RPMI7951 (cell line): ENCODE measurements around the gene PDE6G. TPM values are rescaled to one million over a fixed set of nuclear protein-coding genes. Genes with fewer than 3 reads are reported as not detected.

ENCODE experiments used
- DNase-seq: peaks from one replicate; pipeline ENCODE4 v3.0.0-alpha.2; 2012; ENCODE audit warnings: low read depth
- total RNA-seq: library from RNA; depleted of rRNA; stranded (reverse); fragments of >200 nt; shearing (Covaris generic); gene quantifications from 2 replicates; pipeline ENCODE4 v1.2.3, GENCODE V29; 2014

PDE6G gene
- total RNA-seq, 1 experiment from 2014 or later: not detected

DNA sequence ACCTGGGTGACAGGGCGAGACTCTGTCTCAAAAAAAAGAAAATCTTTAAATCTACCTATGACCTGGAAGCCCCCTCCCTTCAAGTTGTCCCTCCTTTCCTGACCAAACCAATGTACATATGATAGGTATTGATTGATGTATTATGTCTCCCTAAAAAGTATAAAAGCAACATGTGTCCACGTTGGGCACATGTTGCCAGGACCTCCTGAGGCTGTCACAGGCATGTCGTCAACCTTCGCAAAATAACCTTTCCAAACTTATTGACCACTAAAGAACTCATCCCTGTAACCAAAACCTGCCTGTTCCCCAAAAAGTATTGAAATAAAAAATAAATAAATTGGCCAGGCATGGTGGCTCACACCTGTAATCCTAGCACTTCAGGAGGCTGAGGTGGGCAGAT is 5.7 kb upstream of the PDE6G start:
- no peak for DNase-seq

DNA sequence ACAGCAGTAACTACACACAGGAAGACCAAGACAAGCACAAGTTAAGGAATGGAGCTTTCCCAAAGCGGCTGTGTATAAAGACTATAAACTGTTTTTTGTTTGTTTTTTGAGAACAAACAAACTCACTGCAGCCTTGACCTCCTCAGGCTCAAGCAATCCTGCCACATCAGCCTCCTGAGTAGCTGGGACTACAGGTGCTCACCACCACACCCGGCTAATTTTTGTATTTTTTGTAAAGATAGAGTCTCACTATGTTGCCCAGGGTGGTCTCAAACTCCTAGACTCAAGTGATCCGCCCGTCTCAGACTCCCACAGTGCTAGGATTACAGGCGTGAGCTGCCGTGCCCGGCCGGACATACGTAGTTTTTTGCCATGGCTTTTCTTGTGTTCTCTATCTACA is 4.1 kb upstream of the PDE6G start:
- no peak for DNase-seq

DNA sequence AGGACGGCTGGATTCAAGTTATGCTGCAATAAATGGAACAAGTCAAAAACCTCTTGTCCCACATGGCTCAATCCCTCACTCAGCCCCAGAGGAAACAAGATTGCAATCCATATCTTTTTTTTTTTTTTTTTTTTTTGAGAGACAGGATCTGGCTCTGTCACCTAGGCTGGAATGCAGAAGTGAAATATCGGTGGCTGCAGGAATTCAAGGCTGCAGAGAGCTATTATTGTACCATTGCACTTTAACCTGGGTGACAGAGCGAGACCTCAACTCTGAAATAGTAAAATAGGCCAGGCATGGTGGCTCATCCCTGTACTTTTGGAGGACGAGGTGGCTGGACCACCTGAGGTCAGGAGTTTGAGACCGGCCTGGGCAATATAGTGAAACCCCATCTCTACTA is 2.7 kb upstream of the PDE6G start:
- no peak for DNase-seq

DNA sequence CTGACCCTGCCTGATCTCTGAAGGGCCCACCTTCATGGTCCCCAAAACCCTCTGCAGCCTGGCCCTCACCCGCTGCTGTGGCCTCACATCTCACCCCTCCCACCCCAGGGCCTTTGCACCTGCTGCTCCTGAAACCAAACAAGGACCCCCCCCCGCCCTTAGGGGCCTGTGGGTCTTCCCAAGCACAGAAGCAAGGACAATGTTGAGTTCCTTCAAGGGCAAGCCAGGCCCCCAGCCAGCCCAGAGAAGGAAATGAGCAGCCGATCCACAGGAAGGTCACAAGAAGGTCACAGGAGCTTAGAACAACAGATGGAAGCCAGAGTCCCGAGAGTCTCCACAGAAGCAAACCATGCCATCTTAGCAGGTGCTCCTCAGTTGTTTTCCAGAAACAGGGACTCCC is 493 bp upstream of the PDE6G start:
- no peak for DNase-seq

DNA sequence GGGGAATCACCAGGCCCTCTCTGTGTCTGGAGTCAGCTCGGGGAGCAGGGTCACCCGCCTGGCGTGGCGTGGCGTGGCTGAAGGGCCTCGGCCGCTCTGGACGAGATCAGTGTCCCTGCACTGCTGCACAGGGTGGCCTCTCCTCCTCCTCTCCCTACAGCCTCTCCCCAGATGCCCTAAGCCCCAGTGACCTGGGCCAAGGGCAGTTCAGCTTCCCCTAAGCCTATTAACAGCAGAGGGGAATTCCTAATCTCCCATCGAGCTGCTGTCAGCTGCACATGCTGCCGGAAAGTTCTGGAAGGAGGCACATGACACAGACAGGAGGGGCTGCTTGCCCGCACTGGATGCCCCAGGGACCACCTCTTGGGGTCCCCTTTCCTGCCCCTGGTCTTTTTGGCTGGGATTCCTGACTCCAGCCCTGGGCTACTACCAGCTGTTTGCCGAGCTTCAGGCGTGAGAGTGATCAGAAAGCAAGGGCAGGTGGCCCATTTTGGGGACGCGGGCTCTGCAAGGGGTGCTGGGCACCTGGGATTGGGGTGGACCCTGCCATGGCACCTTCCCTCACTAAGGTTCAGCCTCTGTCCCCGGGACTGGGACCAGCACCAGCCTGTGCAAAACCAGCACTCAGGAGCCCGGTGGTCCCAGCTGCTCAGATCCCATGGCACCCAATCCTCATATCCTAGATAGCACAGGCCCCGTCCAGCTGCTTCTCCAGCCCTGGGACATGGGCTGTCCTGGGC is 794 bp downstream of the PDE6G start:
- no peak for DNase-seq

DNA sequence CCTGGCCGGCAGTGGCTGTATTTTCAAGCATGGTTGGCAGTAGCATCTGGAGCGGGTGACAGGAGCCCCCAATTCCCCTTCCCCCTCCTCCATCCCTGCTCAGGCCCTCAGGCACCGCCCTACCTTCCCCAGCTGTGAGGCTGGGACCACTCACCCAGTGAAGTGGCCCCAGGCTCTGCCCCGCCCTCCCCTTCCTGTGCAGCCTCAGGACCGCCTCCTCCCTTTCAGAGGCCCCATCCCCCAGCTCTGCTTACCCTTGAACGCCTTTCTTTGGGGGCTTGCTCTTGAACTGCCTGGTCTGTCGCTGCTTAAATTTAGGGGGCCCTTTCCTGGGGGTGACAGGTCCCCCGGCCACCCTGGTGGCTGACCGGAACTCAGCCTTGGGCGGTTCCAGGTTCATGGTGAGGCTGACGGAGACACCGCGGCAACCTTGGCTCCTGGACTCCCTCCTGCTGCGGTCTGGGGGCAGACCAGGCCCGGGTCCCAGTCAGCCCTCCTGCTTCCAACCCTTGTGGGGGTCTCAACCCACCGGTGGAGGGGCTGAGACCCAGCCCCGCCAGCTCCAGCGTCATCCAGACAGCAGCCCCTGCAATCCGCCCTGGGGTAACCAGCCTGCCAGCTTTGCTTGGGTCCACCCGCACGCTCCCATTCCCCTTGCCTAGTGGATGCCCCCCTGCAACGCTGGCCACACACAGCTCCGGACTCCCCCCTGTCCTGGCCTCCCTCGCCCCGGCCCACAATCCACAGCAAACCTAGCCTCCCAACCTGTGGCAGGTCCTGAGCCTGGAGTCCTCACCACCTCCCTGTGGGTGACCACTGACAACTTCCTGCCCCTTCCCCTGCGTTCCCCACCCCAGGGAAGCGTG is 3.2 kb downstream of the PDE6G start:
- DNase-seq: no peak

DNA sequence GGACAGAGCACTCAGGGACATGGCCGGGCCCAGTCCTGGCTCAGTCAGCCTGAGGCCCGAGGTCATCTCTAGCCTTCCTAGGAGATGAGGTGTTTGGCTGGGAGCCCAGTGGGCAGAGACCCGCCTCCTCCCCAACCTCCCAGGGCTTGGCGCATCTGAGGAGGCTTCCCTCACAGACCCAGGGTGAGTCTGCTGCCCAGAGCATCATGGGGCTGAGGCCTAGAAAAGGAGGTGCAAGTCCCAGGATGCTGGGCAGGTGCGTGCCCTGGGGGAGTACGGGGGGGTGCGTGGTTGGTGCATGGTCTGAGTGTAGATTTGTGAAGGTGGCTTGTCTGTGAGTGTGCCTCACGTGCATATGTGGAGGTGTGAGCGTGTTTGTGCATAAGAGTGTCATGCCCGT is 4.7 kb downstream of the PDE6G start:
- DNase-seq: peak; percentile 87

DNA sequence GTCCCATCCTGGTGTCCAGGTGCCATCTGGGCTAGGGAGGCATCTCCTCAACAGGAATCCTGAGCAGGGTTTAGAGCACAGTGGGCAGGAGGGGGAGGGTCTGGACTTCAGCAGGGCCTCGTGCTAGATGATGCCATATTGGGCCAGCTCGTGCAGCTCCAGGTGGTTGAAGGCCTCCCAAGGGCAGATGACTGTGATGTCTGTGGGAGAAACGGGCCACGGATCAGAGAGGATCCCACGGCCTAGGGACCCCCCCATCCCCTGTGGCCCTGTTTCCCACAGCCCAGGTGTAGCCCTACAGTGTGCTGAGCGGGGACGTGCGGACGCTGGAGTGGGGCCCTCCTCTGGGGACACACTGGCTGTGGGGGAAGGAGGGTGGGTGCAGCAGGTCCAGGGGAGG is 5.4 kb downstream of the PDE6G start:
- DNase-seq: no peak

DNA sequence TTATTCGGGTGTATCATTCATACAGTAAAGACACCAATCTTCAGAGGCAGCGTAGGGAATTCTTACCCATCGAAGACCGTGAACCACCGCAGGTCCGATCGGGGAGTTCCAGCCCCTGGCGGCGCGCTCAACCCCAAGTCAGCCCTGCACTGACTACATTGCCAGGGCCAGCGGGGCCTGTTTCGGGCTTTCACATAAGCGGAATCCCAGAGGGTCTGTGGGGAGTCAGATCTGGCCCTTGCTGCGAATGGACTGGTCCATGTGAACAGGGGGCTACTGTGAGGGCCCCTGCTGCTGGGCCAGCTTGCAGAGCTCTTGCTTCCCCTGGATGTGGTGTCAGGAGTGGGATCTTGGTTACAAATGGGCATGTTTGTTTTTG is 7.6 kb downstream of the PDE6G start:
- DNase-seq: no peak

DNA sequence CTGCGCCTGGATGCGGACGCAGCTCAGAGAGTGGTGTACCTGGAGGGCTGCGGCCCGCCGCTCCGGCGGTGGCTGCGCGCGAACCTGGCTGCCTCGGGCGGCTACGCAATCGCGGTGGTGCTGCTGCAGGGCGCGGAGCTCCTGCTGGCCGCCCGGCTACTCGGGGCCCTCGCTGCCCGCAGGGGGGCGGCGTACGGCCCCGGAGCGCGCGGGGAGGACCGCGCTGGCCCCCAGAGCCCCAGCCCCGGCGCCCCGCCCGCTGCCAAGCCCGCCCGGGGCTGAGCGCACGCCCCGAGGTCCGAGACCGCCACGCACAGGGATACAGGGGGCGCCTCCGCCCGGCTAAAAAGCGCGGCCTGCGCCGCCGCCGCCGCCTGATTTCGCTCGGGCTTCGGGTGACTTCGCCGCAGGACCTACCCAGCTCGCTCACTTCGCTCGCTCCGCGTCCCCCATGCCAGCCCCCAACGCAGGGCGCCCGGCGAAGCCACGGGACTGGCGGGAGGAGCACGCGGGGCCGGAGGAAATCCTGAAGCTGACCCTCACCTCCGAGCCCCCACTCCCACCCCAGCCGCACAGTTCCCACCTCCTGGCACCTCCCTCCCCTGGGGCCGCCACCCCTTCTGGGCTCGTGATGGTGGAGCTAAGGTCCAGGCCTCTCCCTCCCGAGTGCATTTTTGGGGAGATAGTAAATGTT is 8.2 kb downstream of the PDE6G start:
- no peak for DNase-seq

DNA sequence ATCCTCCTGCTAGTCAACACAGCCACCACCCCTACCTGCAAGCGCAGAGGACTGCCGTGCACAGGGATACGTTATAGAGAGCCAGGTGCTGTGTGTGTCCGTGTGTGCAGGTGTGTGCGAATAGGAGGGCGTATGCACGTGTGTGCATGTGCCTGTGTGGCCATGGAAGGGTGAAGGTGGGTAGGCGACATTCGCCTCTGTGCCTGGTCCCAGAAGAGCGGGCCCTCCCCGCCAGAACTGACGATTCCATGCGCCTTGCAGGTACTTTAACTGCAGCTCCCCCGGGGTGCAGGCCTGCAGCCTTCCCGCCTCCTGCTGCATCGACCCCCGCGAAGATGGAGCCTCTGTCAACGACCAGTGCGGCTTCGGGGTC is 8.7 kb downstream of the PDE6G start:
- DNase-seq: no peak

DNA sequence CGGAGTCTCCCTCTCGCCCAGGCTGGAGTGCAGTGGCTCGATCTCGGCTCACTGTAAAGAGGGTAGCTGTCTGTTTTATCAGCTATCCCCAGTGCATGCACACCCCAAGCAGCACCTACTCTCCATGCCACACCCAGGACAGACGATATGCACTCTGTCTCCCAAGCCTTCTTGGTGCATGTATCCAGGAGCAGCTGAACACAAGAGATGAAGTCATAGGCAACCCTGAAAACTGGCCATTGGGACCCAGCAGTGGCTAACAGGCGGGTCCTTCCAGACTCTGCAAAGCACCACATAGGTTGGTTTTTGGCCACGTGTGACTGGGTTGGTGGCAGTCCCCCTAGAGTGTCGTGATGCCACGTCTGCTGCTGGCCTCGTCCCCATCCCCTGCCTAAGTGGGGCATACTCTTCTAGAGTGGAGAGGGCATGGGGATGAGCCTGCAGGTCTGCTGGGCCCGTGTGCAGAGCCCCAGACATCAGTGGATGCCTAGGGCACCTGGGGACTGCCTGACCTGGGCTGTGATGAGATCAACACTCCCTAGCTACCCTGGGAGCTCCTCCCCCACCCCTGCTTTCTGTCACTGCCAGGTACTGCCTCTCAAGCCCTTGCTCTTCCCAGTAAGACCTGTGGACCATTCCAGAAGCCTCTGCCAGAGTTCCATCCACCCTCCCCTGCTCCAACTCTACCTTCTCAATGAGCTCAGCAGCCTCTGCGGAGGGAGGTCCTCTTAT is 9.3 kb downstream of the PDE6G start:
- no peak for DNase-seq

DNA sequence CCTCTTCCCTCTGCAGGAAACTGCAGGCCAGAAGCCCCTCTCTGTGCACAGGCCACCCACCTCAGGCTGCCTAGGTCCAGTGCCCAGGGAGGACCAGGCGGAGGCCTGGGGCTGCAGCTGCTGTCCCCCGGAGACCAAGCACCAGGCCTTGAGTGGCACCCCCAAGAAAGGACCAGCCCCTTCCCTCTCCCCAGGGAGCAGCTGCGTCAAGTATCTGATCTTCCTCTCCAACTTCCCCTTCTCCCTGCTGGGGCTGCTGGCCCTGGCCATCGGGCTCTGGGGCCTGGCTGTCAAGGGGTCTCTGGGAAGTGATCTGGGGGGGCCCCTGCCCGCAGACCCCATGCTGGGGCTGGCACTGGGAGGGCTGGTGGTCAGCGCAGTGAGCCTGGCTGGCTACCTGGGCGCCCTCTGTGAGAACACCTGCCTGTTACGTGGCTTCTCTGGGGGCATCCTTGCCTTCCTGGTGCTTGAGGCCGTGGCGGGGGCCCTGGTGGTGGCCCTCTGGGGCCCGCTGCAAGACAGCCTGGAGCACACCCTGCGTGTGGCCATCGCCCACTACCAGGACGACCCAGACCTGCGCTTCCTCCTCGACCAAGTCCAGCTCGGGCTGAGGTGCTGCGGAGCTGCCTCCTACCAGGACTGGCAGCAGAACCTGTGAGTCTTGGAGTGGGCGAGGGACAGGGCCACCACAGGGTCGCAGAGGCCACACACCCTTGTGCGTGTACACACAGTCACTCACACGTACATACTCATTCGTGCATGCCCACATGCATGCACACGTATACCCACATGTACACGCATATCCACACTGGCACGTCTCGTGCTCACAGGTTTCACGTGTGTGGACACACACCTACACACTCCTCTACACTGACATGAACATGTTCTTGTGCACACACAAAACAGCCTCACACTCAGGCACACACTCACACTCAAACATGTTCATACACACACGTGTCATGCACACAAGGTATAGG is 11.1 kb downstream of the PDE6G start:
- no peak for DNase-seq

DNA sequence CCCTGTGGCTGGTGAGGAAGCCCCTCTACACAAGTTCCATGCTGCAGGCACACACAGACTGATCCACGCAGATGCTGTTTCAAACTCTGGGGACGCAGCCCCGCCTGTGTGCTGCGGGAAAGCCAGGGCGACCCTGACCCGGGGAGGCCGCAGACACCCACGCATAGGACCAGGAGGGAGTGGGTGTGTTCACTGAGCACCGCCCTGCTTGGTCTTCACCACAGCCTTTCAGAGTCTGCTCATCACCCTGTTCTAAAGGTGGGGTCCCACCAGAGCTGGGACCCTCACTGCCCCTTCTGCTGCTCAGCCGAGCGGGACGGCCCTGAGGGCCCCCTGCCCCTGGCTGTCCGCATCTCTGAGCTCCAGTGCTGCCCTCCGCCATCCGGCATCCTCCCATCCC is 11.8 kb downstream of the PDE6G start:
- DNase-seq: no peak

DNA sequence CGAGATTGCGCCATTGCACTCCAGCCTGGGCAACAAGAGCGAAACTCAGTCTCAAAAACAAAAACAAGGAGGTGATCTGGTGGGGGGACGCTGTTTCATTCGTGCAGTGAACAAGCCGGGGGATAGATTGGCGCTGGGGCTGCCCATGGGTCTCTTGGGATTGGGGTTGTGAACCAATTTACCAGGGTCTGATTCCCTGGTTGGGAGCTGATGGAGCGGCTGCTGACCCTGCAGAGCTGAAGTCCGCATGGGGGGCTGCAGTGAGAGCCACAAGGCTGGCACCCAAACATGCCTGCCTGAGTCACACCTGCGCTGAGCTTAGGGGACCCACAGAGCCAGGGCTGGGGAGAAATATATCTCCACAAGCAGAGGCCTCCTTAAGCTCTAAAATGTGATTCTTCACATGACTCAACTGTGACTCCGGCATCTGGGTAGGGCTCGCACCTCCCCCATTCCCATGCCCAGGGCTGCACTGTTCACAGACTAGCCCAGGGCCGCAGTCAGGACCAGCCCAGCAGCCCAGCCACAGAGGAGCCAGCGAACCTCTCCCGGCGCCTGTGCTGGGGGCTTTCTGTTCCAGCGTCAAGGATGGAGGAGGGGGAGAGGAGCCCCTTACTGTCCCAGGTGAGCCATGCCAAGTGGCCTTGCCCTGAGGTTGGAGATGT is 14.4 kb downstream of the PDE6G start:
- peak; percentile 63 for DNase-seq

DNA sequence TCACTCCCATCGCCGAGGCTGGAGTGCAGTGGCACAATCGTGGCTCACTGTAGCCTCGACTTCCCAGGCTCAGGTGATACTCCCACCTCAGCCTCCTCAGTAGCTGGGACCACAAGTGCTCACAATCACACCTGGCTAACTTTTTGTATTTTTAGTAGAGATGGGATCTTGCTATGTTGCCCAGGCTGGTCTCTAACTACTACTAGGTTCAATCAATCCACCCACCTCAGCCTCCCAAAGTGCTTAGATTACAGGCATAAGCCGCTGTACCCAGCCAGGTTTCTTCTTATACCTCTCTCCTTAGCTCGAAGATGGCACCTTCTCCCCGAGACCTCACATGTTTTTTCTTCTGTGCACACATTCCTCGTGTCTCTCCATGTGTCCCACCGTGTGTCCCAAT is 16.3 kb downstream of the PDE6G start:
- no peak for DNase-seq

DNA sequence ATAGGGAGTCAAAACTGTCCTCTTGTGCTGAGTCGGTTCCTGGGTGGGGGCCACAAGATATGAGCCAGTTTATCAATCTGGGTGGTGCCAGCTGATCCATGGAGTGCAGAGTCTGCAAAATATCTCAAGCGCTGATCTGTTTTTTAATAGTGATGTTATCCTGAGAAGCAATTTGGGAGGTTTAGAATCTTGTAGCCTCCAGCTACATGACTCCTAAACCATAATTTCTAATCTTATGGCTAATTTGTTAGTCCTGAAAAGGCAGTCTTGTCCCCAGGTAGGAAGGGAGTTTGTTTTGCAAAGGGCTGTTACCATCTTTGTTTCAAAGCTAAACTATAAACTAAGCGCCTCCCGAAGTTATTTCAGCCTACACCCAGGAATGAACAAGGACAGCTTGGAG is 17.7 kb downstream of the PDE6G start:
- no peak for DNase-seq

DNA sequence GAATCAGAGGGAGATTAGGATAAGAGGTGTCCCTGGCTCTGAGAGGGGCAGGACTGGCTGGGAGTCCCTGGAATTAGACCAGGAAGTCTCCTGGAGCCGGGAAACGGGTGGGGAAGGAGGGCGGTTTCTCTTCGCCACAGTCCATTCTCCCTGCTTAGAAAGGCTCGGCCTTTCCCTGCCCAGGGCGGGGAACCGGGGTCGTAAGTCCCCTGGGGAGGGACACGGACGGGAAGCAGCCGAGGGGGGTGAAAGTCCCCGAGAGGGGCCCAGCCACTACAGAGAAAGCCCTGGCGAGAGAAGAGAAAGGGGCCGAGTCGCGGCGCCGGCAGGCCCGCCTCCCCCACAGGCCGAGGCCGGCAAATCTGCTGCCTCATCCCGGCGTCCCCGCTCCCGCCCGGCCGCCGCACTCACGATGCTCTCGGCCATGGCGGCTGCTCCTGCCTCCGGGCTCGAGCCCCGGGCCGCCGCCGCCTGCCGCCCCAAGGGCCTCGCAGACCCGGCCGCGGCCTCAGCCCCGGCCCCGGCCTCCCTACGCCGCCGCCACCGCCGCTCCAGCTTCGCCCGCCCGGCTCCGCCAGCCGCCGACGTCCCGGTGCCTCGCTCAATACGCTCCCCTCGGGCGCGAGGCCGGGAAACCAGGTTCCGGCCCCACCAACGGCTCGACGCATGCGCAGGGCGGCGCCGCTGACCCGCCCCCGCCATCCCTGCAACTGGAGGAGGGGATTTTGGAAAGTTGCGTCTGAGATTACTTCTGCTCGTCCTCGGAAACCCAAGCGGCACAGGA is 19.6 kb downstream of the PDE6G start, which contains the start of the genes NPLOC4 and TSPAN10:
TSS of gene NPLOC4 (minus strand) at position 608 of the 784 bp plus-strand sequence. CDS start at position 426, 182 bp downstream.
TSS of gene TSPAN10 (plus strand) at position 692 of the 784 bp plus-strand sequence. CDS start 5,217 bp downstream, outside the sequence.
- peak; percentile 80 for DNase-seq

DNA sequence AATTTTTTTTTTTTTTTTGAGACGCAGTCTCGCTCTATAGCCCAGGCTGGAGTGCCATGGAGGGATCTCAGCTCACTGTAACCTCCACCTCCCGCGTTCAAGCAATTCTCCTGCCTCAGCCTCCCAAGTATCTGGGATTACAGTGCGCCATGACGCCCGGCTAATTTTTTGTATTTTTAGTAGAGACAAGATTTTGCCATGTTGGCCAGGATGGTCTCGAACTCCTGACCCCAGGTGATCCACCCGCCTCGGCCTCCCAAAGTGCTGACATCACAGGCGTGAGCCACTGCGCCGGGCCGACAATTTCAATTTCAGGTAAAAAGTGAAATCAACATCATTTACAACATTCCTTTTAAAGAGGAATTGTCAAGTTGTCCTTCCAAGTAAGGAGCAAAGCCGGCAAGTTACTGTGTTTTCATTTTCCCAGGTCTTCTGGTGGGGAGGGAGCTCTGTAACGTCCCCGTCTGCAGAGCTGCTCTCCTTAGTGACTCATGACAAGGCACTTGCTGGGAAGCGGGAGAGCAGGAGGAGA is 20.3 kb downstream of the PDE6G start:
- DNase-seq: peak; percentile 60
